ENCODE measurements around the gene PAPPA.

GRCh38 chr9:116297346-116297745 lies 143.8 kb downstream of the PAPPA start:
- TF ChIP-seq CTCF (IDR thresholded peaks at IDR 0.05) (no peak), EZH2 (IDR thresholded peaks at IDR 0.05) (no peak)

All from neural progenitor cell (in vitro differentiated cells).